ENCODE measurements around the gene TXNDC17.
"Not testable (repeated sequence)": the region's sequence is repeated elsewhere in the genome, so short reads cannot be mapped to it uniquely, and the experiment has no call there.

The TXNDC17 gene

GRCh38 chr17:6638046-6638908 lies 2.6 kb upstream of the TXNDC17 start:
- no peak for DNase-seq

DNA sequence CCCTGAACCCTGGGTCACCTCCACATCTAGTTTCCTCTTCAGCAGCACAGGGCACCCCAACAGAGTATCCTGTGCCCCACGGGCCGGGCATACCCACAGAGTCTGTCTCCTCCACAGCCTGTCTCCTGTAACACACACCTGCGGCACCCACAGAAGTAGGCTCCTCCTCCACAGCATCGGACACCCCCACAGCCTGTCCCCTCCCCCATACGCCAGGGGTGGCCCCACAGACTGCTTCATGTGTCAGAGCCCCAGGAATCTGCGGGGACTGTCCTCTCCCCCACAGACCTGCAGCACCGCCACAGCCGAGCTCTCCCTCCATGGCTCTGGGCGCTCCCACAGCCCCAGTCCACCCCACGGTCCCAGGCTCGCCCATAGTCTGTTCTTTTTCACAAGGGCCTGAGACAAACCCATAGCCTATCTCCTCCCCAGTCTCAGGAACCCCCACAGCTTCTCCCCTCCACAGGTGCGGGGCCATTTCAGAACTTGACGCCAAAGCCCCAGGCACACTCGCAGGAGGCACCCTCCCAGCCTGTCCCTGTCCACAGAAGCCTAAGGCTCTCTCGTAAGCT lies 1.8 kb upstream of the TXNDC17 start:
- DNase-seq = no peak

DNA sequence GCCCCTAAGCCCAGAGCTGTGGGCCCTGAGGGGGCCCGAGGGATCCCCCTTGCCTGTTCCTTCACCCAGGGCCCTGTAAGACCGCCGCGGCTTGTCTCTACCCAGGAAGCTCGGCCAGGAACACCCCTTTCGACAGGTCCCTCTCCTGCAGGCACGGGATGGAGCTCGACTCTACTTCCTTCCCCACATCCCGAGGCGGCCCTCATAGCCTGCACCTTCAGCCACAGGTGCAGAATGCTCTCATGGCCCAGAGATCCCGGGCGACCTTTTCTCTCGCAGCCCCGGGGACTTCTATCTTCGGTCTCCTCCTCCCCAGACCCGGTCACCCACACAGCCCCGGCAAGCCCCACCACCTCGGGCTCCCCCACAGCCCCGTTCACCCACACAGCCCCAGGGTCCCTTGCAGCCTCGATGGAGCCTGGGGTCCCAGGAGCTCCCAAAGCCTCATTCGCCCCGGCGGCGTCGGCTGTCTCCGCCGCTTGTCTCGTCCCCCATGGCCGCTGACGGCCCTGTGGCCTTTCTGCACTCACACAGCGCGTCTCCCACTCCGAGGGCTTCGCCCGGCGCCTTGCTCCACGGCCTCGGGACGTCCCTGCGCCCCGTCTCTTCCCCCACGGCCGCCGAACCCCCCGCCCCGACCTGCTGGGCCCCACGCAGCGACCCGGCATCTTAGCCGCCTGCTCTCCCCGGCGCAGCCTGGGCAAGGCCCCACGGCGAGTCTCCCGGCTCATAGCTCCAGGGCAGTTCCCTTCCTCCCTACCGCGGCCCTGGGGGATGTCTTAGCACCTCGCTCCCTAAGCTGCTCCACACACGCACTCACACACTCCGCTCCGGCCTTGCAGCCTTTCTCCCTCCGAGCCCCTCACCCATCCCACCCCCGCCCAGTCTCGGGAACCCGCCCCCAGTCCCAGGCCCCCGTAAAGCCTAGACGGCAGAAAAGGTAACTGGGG lies 999 bp upstream of the TXNDC17 start:
- DNase-seq = no peak

- no peak for DNase-seq
These were observed 495 bp downstream of the TXNDC17 start for GRCh38 chr17:6641247-6641863.

DNA sequence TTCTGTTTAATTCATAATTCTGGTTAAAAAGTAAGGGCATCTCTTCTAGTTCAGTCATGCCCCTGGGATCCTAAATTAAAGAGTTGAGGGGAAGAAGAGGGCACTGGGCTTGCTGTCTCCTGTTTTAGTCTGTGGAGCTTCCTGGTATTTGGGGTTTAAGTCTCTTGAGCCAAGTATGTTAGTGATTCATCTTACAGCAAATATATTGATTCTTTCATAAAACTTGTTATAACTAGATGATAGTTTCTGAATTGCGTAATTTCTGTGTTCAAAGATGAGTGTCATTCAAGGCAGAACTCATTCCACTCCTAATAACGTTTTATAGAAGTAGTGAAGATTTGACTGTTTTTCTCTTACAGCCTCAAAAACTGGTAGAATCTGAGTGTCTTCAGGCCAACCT lies 1.7 kb downstream of the TXNDC17 start:
- no peak for DNase-seq

DNA sequence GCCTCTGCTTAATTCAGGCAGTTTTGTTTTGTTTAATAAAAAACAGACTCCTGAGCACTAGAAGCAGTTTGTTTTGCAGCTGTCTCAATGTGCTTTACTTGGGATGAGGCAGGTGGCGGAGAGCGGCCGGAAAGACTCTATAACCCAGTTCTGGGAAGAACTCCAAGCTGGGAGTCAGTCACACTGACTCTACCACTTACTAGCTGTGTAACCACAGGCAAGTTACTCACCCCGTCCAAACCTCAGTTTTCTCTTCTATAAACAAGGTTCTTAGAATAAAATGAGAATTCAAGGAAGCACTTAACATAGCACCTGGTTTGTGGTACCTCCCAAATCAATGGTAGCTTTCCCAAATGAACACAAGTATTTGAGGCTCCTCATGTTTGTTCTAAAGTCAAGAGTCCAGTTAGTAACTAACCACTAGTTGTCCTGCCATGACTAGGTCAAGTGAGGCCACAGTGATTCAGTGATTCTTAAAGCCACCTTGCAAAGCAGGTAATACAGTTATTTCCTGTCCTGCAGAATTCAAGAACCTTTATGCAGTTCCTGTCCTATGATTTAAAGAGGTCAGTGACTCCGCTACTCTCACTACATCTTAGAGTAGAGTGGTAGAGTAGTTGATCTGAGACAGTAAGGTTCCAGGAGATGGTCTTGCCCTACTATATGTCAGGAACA lies 2.7 kb downstream of the TXNDC17 start:
- no peak for DNase-seq

- no peak for DNase-seq
These were observed 7.3 kb downstream of the TXNDC17 start for GRCh38 chr17:6648181-6648580.

DNA sequence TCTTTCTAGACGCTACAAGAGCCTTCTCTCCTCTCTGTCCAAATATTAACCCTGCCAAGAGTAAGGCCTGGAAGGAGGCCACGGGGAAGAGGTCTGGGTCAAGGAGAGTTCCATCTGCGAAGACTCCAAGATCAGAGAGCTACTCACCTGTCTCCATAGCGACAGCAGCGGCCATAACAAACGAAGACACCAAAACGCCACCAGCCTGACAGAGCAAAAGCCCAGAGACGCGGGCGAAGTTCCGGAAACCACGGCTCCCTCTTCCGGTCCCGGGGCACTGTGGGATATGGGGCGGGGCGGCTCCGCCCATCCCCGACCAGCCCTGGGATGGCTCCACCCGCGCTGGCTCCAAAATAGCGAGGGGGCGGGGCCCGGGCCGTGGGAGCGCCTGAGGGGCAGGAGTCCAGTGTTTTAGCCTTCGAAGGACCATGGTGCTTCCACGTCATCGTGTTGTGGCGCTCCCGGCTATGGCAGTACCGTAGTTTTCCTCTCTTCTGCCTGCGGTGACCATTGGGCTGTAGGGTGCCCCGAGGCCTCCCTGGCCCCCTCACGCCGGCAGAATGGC lies 10.6 kb downstream of the TXNDC17 start, which contains the start of the genes C17orf100 and MED31:
Gene C17orf100 (plus strand): TSS at position 409 of the 565 bp plus-strand sequence. CDS start 152 bp downstream, at position 561.
Gene MED31 (minus strand): TSS at position 252 of the 565 bp plus-strand sequence. CDS start 77 bp downstream, at position 175.
- peak; percentile 57 for DNase-seq

- no peak for DNase-seq
These were observed 11.1 kb downstream of the TXNDC17 start for GRCh38 chr17:6651919-6652452.

DNA sequence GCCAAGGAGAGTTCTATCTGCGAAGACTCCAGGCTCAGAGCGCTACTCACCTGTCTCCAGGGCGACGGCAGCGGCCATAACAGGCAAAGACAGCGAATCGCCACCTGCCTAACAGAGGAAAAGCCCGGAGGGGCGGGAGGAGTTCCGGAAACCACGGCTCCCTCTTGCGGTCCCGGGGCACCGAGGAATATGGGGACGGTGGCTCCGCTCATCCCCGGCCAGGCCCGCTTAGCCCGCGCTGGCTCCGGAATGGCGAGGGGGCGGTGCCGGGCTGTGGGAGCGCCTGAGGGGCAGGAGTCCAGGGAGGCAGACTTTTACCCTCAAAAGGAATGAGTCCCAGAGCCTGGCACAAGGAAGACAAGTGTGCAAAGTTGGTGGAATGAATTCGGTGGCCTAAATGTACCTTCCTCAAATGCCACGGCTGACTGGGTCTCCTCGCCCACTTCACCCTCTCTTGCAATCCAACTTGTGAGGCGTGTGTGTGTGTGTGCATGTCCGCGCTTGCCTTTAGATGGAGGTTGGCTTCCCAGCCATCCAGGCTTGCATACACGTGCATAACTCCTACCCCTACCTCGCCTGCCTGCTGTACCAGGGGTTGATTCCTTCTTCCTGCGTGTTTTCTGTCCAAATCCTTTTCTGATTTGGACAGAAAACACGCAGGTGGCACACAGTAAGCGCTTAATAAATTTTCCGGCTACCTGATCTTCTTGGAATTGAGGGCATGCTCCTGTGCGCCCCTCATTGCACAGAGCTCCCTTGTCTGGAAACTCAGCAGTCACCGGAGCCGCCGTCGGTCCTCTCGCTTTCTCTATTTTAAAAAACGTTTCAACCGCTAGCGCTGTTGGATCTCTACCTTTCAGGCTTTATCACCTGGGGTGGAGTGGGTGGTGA lies 14.2 kb downstream of the TXNDC17 start:
- DNase-seq = peak; percentile 28

- not testable (repeated sequence) for DNase-seq
These were observed 15.0 kb downstream of the TXNDC17 start for GRCh38 chr17:6655732-6656361.

DNA sequence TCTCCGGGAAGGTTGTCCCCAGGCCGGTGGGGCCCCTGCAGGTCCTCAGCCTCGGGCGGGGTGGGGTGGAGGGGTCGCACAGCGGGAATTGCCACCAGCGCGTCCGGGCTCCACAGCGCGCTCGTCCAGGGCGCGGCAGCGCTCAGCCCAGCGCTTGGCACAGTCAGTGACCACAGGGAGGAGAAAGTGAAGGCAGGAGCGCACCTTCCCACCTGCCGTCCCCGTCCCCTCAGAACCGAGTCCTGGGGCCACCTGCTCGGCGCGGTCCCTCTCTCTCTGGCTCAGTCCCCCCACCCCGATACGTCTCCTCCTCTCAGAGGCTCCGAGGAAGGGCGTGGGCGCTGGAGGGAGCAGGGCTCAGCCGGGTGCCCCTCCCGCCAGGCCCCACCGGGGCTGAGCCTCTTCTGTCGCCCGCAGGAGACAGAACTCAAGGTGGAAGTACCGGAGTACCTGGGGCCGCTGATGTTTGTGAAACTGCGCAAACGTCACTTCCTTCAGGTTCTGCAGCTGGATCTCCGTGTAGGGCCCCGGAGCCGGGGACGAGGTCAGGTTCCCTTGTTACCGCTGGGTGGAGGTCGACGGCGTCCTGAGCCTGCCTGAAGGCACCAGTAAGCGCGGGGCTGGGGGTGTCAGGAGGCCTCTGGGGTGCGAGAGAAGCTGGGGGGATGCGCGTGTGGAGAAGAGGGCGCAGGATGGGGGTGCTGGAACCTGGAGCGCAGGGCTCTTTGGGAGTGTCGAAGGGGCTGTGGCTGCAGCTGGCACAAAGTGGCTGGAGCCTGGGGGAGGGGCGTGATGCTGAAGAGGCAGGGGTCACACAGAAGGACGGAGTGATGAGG lies 16.2 kb downstream of the TXNDC17 start:
- not testable (repeated sequence) for DNase-seq

GRCh38 chr17:6657633-6658287 lies 16.9 kb downstream of the TXNDC17 start:
- DNase-seq = no peak

DNA sequence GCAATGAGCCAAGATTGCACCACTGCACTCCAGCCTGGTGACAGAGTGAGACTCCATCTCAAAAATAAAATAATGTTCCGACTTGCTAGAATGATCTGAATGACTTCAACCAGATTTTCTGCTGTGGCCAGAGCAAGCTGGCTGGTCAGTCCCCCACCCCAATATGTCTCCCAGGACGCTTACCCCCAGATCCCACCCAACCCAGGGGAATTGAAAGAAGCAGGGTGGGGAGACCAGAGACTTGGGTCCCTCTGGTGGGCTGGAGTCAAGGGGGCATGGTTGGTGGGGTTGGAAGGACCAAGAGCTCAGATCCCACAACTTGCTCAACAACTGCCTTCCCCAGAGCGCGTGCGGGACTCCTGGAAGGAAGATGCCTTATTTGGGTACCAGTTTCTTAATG lies 17.6 kb downstream of the TXNDC17 start:
- DNase-seq = not testable (repeated sequence)

DNA sequence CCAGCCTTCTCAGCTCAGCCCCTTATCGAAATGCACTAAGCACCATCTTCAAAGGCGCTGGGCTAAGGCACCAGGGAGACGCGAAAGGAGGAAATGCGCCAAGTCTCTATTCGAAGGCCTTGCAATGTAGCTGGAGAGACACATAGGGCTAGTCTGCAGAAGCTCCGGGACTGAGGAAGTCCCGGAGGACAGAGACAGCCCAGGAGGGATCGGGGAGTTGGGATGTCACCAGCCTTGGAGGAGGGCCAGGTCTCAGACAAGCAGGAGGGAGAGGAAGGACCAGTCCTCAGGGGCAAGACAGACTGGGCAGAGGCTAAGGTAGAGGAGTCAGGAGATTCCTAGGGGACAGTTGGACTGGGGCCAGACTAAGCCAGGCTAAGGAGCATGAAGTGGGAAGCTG lies 19.2 kb downstream of the TXNDC17 start:
- DNase-seq = no peak

GRCh38 chr17:6660805-6661463 lies 20.1 kb downstream of the TXNDC17 start:
- DNase-seq = no peak

GRCh38 chr17:6661464-6661848 lies 20.6 kb downstream of the TXNDC17 start:
- DNase-seq = no peak

GRCh38 chr17:6663200-6663599 lies 22.3 kb downstream of the TXNDC17 start:
- DNase-seq = not testable (repeated sequence)

Data from NCI-H2107 (cell line).